A673 (cell line): ENCODE data around the gene NACA. TPM values are rescaled to one million over a fixed set of nuclear protein-coding genes. Genes with fewer than 3 reads are reported as not detected.
A peak's percentile ranks its signal among the peaks of the same experiment; 100 is the strongest.

Experiments
- BruUV-seq: library from RNA; stranded (reverse); fragments of 400-500 nt; replicated peaks from 2 replicates; lab custom pipeline; 2021; lab: Mats Ljungman, UMichigan
- CTCF ChIA-PET: fragments of 300-600 bp; sonication (Branson Sonifier 250); formaldehyde crosslinking; loops from one replicate; lab custom pipeline; 2022; ENCODE audit warnings: antibody characterized with exemption; lab: Charles Lee
- POLR2A ChIA-PET: fragments of 300-600 bp; sonication (Branson Sonifier 250); formaldehyde crosslinking; loops from one replicate; lab custom pipeline; 2022; ENCODE audit warnings: antibody characterized with exemption; ENCODE audit not compliant: low non-redundant PET; lab: Charles Lee
- DNase-seq: peaks from one replicate; pipeline ENCODE4 v3.0.0-alpha.2; 2015; ENCODE audit warnings: low spot score
- H3K27ac ChIP-seq: fragments of 200-600 bp; sonication (generic); 2 replicates; pipeline ENCODE4 v1.5.1; 2016; ENCODE audit warnings: mixed run types, low read depth, mild to moderate bottlenecking, mixed read lengths, antibody characterized with exemption, low read length; ENCODE audit not compliant: poor library complexity, severe bottlenecking
- H3K27me3 ChIP-seq: fragments of 200-600 bp; sonication (generic); replicated peaks from 2 replicates; pipeline ENCODE4 v1.6.1; 2017; ENCODE audit warnings: mixed run types, low read depth, mild to moderate bottlenecking, mixed read lengths, antibody characterized with exemption, low read length; ENCODE audit not compliant: insufficient read depth, poor library complexity
- H3K36me3 ChIP-seq: fragments of 200-600 bp; sonication (generic); 2 replicates; pipeline ENCODE4 v1.6.1; 2016; ENCODE audit warnings: mixed run types, mild to moderate bottlenecking, mixed read lengths, antibody characterized with exemption, low read length; ENCODE audit not compliant: insufficient read depth, poor library complexity, severe bottlenecking
- H3K4me1 ChIP-seq: fragments of 200-600 bp; sonication (generic); 2 replicates; pipeline ENCODE4 v1.6.1; 2017; ENCODE audit warnings: mixed run types, mild to moderate bottlenecking, mixed read lengths, antibody characterized with exemption, low read length; ENCODE audit not compliant: insufficient read depth, poor library complexity, severe bottlenecking
- H3K4me3 ChIP-seq: fragments of 200-600 bp; sonication (generic); 2 replicates; pipeline ENCODE4 v1.5.1; 2016; ENCODE audit warnings: low read depth, mixed run types, mild to moderate bottlenecking, mixed read lengths, low read length; ENCODE audit not compliant: poor library complexity, severe bottlenecking
- H3K9me3 ChIP-seq: fragments of 200-600 bp; sonication (generic); 2 replicates; pipeline ENCODE4 v1.6.1; 2016; ENCODE audit warnings: mixed run types, low read depth, mild to moderate bottlenecking, mixed read lengths, antibody characterized with exemption, low read length; ENCODE audit not compliant: poor library complexity, severe bottlenecking
- CTCF ChIP-seq: fragments of 300-800, 200-600 bp; sonication (generic); conservative IDR thresholded peaks from 2 replicates; pipeline ENCODE4 v1.5.1; 2017; ENCODE audit warnings: low read depth, mild to moderate bottlenecking, antibody characterized with exemption, low read length, moderate library complexity, mixed read lengths
- EZH2 ChIP-seq: fragments of 200-600 bp; sonication (generic); IDR thresholded peaks from 2 replicates; pipeline ENCODE4 v1.6.1; 2017; ENCODE audit warnings: borderline replicate concordance, low read depth, mild to moderate bottlenecking, mixed read lengths, antibody characterized with exemption, low read length; ENCODE audit not compliant: poor library complexity, severe bottlenecking
- intact Hi-C: fragments of 100-400 bp; cut with micrococcal nuclease; formaldehyde crosslinking; loops from one replicate; pipeline ENCODE4 v1.10.0; 2022; ENCODE audit not compliant: unreplicated experiment
- total RNA-seq: library from RNA; stranded (reverse); gene quantifications from 2 replicates; pipeline ENCODE4 v1.2.3, GENCODE V29; 2021

The NACA gene
- total RNA-seq, 1 experiment from 2014 or later = 908 TPM

GRCh38 chr12:56718636-56719035 is 6.5 kb downstream of the NACA start:
- ChIA-PET POLR2A (interaction anchor here (0.6 kb wide), 1 partner anchor 10 kb away, joined by 4 read pairs; no protein-coding TSS in a partner anchor), CTCF (interaction anchor here (0.7 kb wide), 1 partner anchor 82 kb away, joined by 3 read pairs; no protein-coding TSS in a partner anchor)
- Histone ChIP-seq H3K4me3 (peak overlapping the region; percentile 4), H3K9me3 (no peaks in the 10 kb centered on the region), H3K4me1 (peaks cover 69% of the 10 kb centered on the region), H3K27me3 (no peaks in the 10 kb centered on the region), H3K36me3 (peaks cover 83% of the 10 kb centered on the region), H3K27ac (peak overlapping the region; percentile 89)
- intact Hi-C loops = no loop called here
- DNase-seq = no peak
- no TSS peak for BruUV-seq
- no peak for TF ChIP-seq EZH2
- TF ChIP-seq CTCF = no peak

- no peaks in the 10 kb centered on the region for H3K9me3 ChIP-seq
- TF ChIP-seq CTCF (no peak), EZH2 (no peak)
- ChIA-PET CTCF (interaction anchor here (0.7 kb wide), 1 partner anchor 14 kb away, joined by 4 read pairs; no protein-coding TSS in a partner anchor), POLR2A (no interaction called here)
- no peak for DNase-seq
- H3K36me3 ChIP-seq = peaks cover 83% of the 10 kb centered on the region
- peak overlapping the region; percentile 89 for H3K27ac ChIP-seq
- no peaks in the 10 kb centered on the region for H3K27me3 ChIP-seq
- intact Hi-C loops = no loop called here
- BruUV-seq = no TSS peak
- H3K4me3 ChIP-seq = no peak overlapping the region
- peaks cover 68% of the 10 kb centered on the region for H3K4me1 ChIP-seq
These were observed 7.0 kb downstream of the NACA start for GRCh38 chr12:56718149-56718548.

GRCh38 chr12:56716933-56717880 is 7.9 kb downstream of the NACA start:
- intact Hi-C loops = no loop called here
- TF ChIP-seq CTCF (no peak), EZH2 (no peak)
- ChIA-PET POLR2A (no interaction called here), CTCF (interaction anchor here (0.7 kb wide), 1 partner anchor 13 kb away, joined by 4 read pairs; no protein-coding TSS in a partner anchor)
- DNase-seq = no peak
- no peaks in the 10 kb centered on the region for H3K27me3 ChIP-seq
- no peaks in the 10 kb centered on the region for H3K9me3 ChIP-seq
- no peak overlapping the region for H3K4me3 ChIP-seq
- no TSS peak for BruUV-seq
- peaks cover 83% of the 10 kb centered on the region for H3K36me3 ChIP-seq
- H3K27ac ChIP-seq = peak overlapping the region; percentile 89
- peaks cover 60% of the 10 kb centered on the region for H3K4me1 ChIP-seq
